D721Med (cell line): ENCODE results near the gene NACA2.
A peak's percentile ranks its signal among the peaks of the same experiment; 100 is the strongest.

Experiments
- DNase-seq: peaks from one replicate; pipeline ENCODE4 v3.0.0; 2011; ENCODE audit warnings: low spot score; ENCODE audit not compliant: insufficient read length
- FAIRE-seq: peaks from 2 replicates; lab custom pipeline; 2011; peaks lifted over from hg19 to GRCh38; lab: Jason Lieb, UNC
- CTCF ChIP-seq: IDR thresholded peaks from 2 replicates; pipeline ENCODE4 v1.5.1; 2012; ENCODE audit warnings: mild to moderate bottlenecking, control low read depth; ENCODE audit not compliant: insufficient read depth; ENCODE audit errors: missing control alignments

The NACA2 gene

GRCh38 chr17:61591018-61591417 lies at the start of gene NACA2:
Gene NACA2 (minus strand): TSS chr17:61591219. CDS start chr17:61591180, 39 bp downstream.
- TF ChIP-seq CTCF, result no peak
- no peak for DNase-seq
- no peak for FAIRE-seq

- FAIRE-seq, result no peak
Measured at GRCh38 chr17:61639818-61640217, 48.8 kb upstream of the NACA2 start.

GRCh38 chr17:61638087-61638486 lies 47.1 kb upstream of the NACA2 start:
- FAIRE-seq (no peak), DNase-seq (no peak)
- TF ChIP-seq CTCF, result no peak

More at GRCh38 chr17:61639818-61640217, 48.8 kb upstream of the NACA2 start:
- no peak for TF ChIP-seq CTCF
- DNase-seq, result no peak

GRCh38 chr17:61635913-61636432 lies 45.0 kb upstream of the NACA2 start:
- TF ChIP-seq CTCF, result peak; percentile 98
- peak; percentile 84 for FAIRE-seq
- no peak for DNase-seq

GRCh38 chr17:61634942-61635538 lies 44.0 kb upstream of the NACA2 start:
- TF ChIP-seq CTCF, result no peak
- FAIRE-seq (no peak), DNase-seq (no peak)

GRCh38 chr17:61634011-61634539 lies 43.1 kb upstream of the NACA2 start:
- no peak for FAIRE-seq
- no peak for DNase-seq
- TF ChIP-seq CTCF, result no peak

GRCh38 chr17:61632826-61633225 lies 41.8 kb upstream of the NACA2 start:
- no peak for FAIRE-seq
- no peak for TF ChIP-seq CTCF
- no peak for DNase-seq
